Activated CD8-positive, alpha-beta memory T cell treated with anti-CD3 and anti-CD28 coated beads, Interleukin-2, amount 10 ng/mL, durations not matched to agents 7 days and 5 days (primary cell): ENCODE data around the gene ERV3-1. TPM values are rescaled to one million over a fixed set of nuclear protein-coding genes. Genes with fewer than 3 reads are reported as not detected.
"Not testable (repeated sequence)": the region's sequence is repeated elsewhere in the genome, so short reads cannot be mapped to it uniquely, and the experiment has no call there.

Source experiments
- ATAC-seq: fragments of 150-1000 bp; cut with Tn5 transposase; one replicate; pipeline ENCODE4 v1.10.0; 2021; ENCODE audit warnings: moderate library complexity
- CTCF ChIA-PET: fragments of 350-600 bp; sonication (Branson Sonifier 250); formaldehyde crosslinking; loops from one replicate; lab custom pipeline; 2021; ENCODE audit warnings: antibody characterized with exemption; lab: Charles Lee
- DNase-seq: peaks from one replicate; pipeline ENCODE4 v3.0.0-alpha.2; 2020
- H3K27ac Mint-ChIP-seq: one replicate; pipeline ENCODE4 v1.8.0; 2021; ENCODE audit warnings: mild to moderate bottlenecking, mixed read lengths
- H3K27me3 Mint-ChIP-seq: one replicate; pipeline ENCODE4 v1.8.0; 2021; ENCODE audit warnings: mixed read lengths
- H3K36me3 Mint-ChIP-seq: one replicate; pipeline ENCODE4 v1.8.0; 2021; ENCODE audit warnings: mild to moderate bottlenecking, mixed read lengths
- H3K4me1 Mint-ChIP-seq: one replicate; pipeline ENCODE4 v1.8.0; 2021; ENCODE audit warnings: mixed read lengths
- H3K4me3 Mint-ChIP-seq: one replicate; pipeline ENCODE4 v1.8.0; 2021; ENCODE audit warnings: mild to moderate bottlenecking, moderate library complexity, mixed read lengths
- H3K9me3 Mint-ChIP-seq: one replicate; pipeline ENCODE4 v1.8.0; 2022; ENCODE audit warnings: low read depth, mixed read lengths
- total RNA-seq, 2 experiments: library from RNA; stranded (reverse); gene quantifications; one replicate each; pipeline ENCODE4 v1.2.3, GENCODE V29; 2021

The ERV3-1 gene
- total RNA-seq, 2 experiments from 2014 or later = 9.5 to 15.1 TPM

DNA sequence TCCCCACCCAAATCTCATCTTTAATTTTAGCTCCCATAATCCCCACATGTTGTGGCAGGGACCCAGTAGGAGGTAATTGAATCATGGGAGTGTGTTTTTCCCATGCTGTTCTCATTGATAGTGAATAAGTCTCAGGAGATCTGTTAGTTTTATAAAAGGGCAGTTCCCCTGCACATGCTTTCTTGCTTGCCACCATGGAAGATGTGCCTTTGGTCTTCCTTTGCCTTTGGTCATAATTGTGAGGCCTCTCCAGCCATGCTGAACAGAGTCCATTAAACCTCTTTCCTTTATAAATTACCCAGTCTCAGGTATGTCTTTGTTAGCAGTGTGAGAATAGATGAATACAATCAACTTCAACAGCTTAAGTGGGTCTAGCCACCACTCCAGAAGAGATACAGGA lies 18.5 kb upstream of the ERV3-1 start:
- H3K9me3 Mint-ChIP-seq, H3K4me1 Mint-ChIP-seq, DNase-seq, CTCF ChIA-PET, ATAC-seq, H3K27me3 Mint-ChIP-seq, H3K4me3 Mint-ChIP-seq, H3K36me3 Mint-ChIP-seq, H3K27ac Mint-ChIP-seq: not testable (repeated sequence)

DNA sequence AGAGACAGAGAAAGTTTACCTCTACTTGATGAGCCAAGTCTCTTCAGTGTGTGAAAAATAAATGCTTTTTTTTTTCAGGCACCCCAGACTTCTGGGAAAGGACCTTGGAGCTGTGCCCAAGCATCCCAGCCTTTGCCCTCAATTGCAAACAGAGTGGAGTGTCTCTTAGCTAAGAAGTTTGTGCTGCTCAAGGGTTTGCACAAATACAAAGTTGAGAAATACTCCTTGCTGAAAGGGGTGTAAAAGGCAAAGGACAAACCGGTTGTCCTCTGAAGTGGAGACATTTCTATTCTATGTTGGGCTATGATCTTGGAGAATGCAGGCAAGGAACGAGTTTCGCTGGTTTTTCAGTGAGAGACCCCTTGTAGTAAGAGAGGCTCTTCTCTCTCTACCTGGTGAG lies 14.5 kb upstream of the ERV3-1 start:
- H3K4me3 Mint-ChIP-seq, H3K9me3 Mint-ChIP-seq, H3K4me1 Mint-ChIP-seq, DNase-seq, H3K36me3 Mint-ChIP-seq, H3K27ac Mint-ChIP-seq, CTCF ChIA-PET, H3K27me3 Mint-ChIP-seq, ATAC-seq: not testable (repeated sequence)

DNA sequence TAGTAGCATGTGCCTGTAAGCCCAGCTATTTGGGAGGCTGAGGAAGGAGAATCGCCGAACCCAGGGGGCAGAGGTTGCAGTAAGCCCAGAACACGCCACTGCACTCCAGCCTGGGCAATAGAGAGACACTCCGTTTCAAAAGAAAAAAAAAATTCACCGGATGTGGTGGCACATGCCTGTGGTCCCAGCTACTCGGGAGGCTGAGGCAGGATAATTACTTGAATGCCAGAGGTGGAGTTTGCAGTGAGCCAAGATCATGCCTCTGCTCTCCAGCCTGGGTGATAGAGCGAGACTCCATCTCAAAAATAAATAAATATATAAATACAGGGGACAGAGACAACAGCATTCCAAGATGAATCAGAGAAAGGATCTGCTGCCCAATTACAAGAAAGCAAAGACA lies 3.4 kb upstream of the ERV3-1 start:
- DNase-seq, H3K9me3 Mint-ChIP-seq, H3K27ac Mint-ChIP-seq, CTCF ChIA-PET, H3K4me3 Mint-ChIP-seq, ATAC-seq, H3K27me3 Mint-ChIP-seq: not testable (repeated sequence)
- Mint-ChIP-seq H3K4me1 (peaks cover 17% of the 10 kb centered on the region), H3K36me3 (peaks cover 12% of the 10 kb centered on the region)

DNA sequence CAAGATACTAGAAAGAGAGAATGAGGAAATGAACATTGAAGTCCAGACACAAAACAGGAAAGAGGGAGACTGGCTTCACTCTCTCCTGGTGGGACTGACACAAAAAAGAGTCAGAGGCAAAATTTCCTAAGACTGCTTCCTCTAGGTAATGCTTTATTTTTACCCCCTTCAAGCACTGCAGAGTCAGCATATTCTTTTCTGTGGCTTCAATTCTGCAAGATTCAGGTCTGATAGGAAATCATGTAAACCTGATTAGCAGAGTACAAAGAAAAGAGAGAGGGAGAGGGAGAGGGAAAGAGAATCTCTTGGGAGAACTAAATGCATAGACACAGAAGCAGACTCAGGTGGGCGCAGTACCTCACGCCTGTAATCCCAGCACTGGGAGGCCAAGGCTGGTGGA lies 2.9 kb upstream of the ERV3-1 start:
- Mint-ChIP-seq H3K36me3 (peaks cover 17% of the 10 kb centered on the region), H3K4me1 (peaks cover 22% of the 10 kb centered on the region)
- DNase-seq, H3K9me3 Mint-ChIP-seq, ATAC-seq, H3K27me3 Mint-ChIP-seq, CTCF ChIA-PET, H3K4me3 Mint-ChIP-seq, H3K27ac Mint-ChIP-seq: not testable (repeated sequence)

DNA sequence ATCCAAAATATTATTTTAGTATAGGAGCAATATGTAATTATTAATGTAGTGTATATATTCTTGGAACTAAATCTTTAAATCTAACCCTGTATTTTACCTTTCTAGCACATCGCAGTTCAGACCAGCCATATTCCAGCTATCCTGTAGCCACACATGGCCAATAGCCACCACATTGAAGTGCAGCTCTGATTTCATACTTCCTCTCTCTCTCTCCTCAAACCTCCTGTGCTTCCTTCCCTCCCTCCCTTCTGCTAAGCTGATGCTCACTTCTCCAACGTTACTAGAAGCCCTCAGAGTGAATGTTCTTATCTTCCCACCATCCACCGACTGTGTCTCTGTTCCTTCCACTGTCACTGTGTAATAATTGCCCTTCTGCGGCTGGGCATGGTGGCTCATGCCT lies 549 bp upstream of the ERV3-1 start:
- CTCF ChIA-PET = interaction anchor here (0.5 to 1.3 kb wide), 2 partner anchors 56 to 974 kb away, joined by 3 to 9 read pairs; no protein-coding TSS in a partner anchor
- H3K9me3 Mint-ChIP-seq = peaks cover 14% of the 10 kb centered on the region
- ATAC-seq, H3K27me3 Mint-ChIP-seq, DNase-seq: not testable (repeated sequence)
- H3K4me1 Mint-ChIP-seq = peaks cover 25% of the 10 kb centered on the region
- H3K36me3 Mint-ChIP-seq = peaks cover 39% of the 10 kb centered on the region
- peak overlapping the region; percentile 95 for H3K27ac Mint-ChIP-seq
- H3K4me3 Mint-ChIP-seq = peak overlapping the region; percentile 92

DNA sequence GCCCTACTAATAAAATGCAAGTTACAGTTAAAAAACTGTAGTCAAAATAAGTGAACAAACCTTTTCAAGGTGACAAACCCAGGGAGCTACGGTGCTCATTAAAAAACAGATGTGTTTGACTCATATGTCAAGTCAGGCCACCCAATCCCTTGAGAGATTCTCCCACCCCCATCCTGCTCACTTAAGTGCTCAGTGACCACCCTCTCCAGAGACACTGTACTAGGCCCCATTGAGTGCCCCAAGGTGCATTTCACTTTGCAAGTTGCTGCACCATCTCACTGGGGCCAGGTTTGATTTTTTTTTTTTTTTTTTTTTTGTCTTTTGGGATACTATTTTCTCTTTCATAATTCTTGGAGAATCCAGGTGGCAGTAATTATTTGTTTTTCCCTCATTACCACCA lies 1.9 kb downstream of the ERV3-1 start:
- peaks cover 25% of the 10 kb centered on the region for H3K4me1 Mint-ChIP-seq
- no peak overlapping the region for H3K27ac Mint-ChIP-seq
- no peak overlapping the region for H3K4me3 Mint-ChIP-seq
- ATAC-seq = no peak
- CTCF ChIA-PET = no interaction called here
- DNase-seq = no peak
- H3K36me3 Mint-ChIP-seq = peaks cover 60% of the 10 kb centered on the region
- peaks cover 23% of the 10 kb centered on the region for H3K9me3 Mint-ChIP-seq
- no peaks in the 10 kb centered on the region for H3K27me3 Mint-ChIP-seq

DNA sequence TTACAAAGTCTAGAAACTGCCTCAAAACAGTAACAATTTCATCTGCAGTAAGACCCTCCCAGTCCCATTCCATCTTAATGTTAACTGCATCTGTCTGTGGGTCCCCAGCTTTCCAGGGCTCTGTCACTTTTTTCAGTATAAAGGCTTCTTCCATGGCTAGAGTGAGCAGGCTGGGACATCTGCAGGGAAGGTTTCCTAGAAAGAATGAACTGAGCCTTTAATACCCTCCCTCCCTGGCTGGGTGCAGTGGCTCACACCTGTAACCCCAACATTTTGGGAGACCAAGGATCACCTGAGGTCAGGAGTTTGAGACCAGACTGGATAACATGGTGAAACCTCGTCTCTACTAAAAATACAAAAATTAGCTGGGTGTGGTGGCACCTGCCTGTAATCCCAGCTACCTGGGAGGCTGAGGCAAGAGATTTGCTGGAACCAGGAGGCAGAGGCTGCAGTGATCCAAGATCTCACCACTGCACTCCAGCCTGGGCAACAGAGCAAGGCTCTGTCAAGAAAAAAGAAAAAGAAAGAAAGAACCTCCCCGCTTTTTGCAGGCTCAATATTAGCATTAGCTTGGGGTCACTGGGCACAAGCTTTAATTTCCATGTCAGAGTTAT lies 3.4 kb downstream of the ERV3-1 start:
- Mint-ChIP-seq H3K36me3 (peaks cover 75% of the 10 kb centered on the region), H3K9me3 (peaks cover 29% of the 10 kb centered on the region), H3K27me3 (no peaks in the 10 kb centered on the region), H3K4me1 (peaks cover 25% of the 10 kb centered on the region), H3K4me3 (no peak overlapping the region), H3K27ac (no peak overlapping the region)
- CTCF ChIA-PET = no interaction called here
- DNase-seq (no peak), ATAC-seq (no peak)

DNA sequence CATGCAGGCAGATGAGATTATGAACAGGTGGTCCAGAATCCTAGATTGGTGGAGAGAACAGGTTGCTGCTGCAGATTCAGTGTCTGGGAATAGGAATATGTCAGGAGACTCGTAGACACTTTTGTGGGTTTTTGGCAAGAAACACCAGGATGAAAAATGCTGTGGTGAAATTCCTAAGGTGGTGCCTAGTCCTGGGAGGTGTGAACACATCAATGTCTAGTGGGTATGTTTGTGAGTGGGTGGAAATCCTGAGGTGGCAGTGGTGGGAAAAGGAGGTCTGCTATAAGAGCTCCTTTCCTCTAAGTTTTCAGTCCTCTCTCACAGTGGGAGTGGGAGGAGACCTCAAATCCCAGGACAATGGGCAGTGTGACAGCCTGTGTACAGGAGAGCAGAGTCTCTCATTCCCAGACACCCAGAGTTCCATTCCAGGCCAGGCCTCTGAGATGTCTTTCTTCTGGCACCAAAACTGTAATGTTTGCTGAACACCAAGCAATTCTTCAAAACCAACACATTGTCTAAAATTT lies 5.1 kb downstream of the ERV3-1 start:
- Mint-ChIP-seq H3K4me3 (no peak overlapping the region), H3K27me3 (no peaks in the 10 kb centered on the region), H3K27ac (no peak overlapping the region), H3K9me3 (peaks cover 34% of the 10 kb centered on the region), H3K36me3 (peaks cover 79% of the 10 kb centered on the region), H3K4me1 (peaks cover 17% of the 10 kb centered on the region)
- ATAC-seq (no peak), DNase-seq (no peak)
- CTCF ChIA-PET = no interaction called here

DNA sequence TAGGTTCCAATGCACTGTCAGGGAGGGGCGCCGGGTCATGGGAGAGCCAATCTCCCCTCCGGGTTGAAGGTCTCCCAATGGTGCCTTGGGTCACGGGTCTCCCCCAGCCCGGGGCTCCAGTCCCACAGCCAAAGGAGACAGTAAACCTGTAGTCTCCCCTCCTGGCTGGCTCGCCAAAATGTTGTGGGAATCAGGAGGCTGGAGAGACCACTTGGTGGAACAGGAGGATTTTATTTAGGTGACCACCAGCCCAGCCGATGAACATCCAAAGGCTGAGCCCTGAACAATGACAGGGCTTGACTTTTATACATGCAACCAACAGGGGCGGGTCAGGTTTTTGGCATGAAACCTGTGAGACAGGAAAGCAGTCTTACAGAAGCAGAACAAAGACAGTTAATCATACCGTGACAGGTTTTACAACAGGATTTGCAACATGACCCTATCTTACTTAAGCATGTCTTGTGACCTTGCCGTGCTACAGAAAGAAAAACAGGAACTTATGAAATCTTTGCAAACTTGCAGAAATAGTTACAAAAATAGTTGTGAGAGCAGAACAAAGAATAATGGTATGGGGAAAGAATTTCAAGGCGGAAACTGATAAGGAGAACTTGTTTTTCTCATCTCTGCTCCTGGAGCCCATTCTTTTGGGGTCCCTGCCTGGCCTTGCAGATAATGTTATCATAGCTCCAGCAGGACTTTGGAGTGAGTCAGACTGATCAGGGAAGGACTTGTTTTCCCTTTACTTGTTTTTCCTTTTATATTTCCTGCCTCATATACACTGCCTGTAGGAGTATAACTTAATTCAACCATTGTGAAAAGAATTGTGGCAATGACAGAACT lies 7.1 kb downstream of the ERV3-1 start:
- peaks cover 70% of the 10 kb centered on the region for H3K36me3 Mint-ChIP-seq

DNA sequence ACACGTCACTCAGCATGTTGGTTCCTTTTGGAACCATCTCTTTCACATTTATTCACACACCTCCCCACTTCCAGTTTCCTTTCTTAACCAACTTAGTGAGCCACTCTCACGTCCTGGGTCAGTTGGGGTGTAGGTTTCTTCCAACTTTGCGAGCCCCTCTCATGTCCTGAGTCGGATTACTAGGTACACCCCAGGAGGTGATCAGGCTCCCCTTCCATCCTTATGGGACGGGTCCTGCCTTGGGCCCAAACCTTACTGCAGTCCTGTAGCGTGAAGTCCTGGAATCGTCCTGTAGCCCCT lies 7.7 kb downstream of the ERV3-1 start:
- DNase-seq (no peak), ATAC-seq (no peak)
- CTCF ChIA-PET = no interaction called here
- peaks cover 2% of the 10 kb centered on the region for H3K4me1 Mint-ChIP-seq
- H3K36me3 Mint-ChIP-seq = peaks cover 64% of the 10 kb centered on the region
- H3K9me3 Mint-ChIP-seq = peaks cover 40% of the 10 kb centered on the region
- H3K27me3 Mint-ChIP-seq = no peaks in the 10 kb centered on the region
- H3K27ac Mint-ChIP-seq = no peak overlapping the region
- H3K4me3 Mint-ChIP-seq = no peak overlapping the region

More for the DNA sequence above, 7.1 kb downstream of the ERV3-1 start:
- DNase-seq (no peak), ATAC-seq (no peak)
- H3K9me3 Mint-ChIP-seq = peaks cover 40% of the 10 kb centered on the region
- no peaks in the 10 kb centered on the region for H3K27me3 Mint-ChIP-seq
- H3K27ac Mint-ChIP-seq = no peak overlapping the region
- peaks cover 3% of the 10 kb centered on the region for H3K4me1 Mint-ChIP-seq
- no peak overlapping the region for H3K4me3 Mint-ChIP-seq
- CTCF ChIA-PET = no interaction called here

DNA sequence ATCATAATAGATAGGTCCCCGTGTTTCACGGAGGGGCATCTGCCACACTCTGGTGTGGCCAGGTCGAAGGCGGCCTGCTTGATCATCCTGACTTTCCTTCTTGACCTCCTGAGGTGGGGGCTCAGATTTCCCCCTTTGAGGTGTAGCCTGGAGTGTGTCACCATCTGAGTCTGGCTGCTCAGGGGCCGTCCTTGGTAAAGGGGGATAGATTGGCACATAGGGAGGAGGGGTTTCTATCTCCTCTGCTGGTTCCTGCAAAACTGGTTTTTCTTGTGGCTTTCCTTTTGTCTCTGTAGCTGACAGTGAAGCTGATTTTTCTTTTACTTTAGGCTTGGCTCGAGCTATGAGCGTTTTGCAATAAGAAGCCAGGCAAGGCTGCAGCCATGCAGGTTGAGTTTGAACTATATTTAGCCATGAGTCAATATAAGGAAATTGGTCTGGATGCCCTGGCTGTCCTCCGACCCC lies 8.5 kb downstream of the ERV3-1 start:
- Mint-ChIP-seq H3K9me3 (peaks cover 40% of the 10 kb centered on the region), H3K36me3 (peaks cover 61% of the 10 kb centered on the region)

DNA sequence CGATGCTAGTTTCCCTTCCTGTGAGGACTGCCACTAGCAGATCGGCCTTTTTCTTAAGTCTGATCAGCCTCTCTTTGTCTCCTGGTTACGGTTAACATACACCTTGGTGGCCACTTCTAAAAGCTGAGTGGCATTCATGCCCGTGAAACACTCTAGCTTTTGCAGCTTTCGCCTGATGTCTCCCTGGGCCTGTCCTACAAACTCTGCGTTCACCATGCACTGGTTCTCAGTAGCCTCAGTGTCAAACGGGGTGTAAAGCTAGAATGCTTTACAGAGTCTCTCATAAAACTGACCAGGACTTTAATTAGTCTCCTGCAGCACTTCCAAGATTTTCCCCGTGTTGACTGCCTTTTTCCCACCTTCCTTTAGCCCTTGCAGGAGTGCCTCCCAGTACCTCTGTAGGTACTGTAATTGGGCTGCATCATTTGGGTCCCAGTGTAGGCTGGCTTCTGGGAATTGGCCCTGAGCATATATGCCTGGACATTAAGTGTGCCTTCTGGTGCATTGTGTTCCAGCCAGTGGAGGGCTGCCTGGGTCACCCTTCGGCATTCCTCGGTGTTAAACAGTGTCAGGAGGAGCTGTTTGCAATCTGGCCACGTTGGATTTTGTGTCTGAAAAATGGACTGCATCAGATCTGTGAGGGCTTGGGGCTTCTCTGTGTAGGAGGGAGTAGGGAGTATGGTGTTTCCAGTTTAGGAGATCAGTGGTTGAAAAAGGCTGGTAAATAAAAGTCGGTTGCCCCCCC lies 9.2 kb downstream of the ERV3-1 start:
- no peak for ATAC-seq
- peaks cover 60% of the 10 kb centered on the region for H3K36me3 Mint-ChIP-seq
- H3K9me3 Mint-ChIP-seq = peaks cover 36% of the 10 kb centered on the region

More for the DNA sequence above, 8.5 kb downstream of the ERV3-1 start:
- no peak for ATAC-seq
- CTCF ChIA-PET = no interaction called here
- Mint-ChIP-seq H3K4me3 (no peak overlapping the region), H3K27ac (no peak overlapping the region), H3K4me1 (no peaks in the 10 kb centered on the region), H3K27me3 (no peaks in the 10 kb centered on the region)
- no peak for DNase-seq

DNA sequence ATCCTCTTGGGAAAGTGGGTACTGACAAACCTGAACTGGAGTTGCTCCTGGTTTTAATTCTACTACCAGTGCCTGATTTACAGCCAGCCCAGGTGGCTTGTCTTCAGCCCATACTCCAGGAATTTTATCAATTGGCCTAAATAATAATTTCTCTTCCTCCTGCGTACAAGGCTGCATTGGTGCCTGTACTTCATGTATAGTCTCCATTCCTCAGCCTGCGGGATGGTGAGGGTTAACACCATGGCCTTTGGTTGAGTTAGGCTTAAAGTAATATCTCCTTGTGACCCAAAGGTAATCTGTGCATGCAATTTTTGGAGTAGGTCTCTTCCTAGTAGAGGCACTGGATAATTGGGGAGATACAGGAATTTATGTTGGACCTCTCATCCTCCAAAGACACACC lies 10.2 kb downstream of the ERV3-1 start:
- no peak overlapping the region for H3K27ac Mint-ChIP-seq
- ATAC-seq = no peak
- H3K9me3 Mint-ChIP-seq = peaks cover 36% of the 10 kb centered on the region
- H3K4me1 Mint-ChIP-seq = no peaks in the 10 kb centered on the region
- peaks cover 56% of the 10 kb centered on the region for H3K36me3 Mint-ChIP-seq
- no peaks in the 10 kb centered on the region for H3K27me3 Mint-ChIP-seq
- no peak overlapping the region for H3K4me3 Mint-ChIP-seq
- CTCF ChIA-PET = no interaction called here
- no peak for DNase-seq

More for the DNA sequence above, 9.2 kb downstream of the ERV3-1 start:
- Mint-ChIP-seq H3K27ac (no peak overlapping the region), H3K27me3 (no peaks in the 10 kb centered on the region), H3K4me3 (no peak overlapping the region), H3K4me1 (no peaks in the 10 kb centered on the region)
- DNase-seq = no peak
- CTCF ChIA-PET = no interaction called here
